SU-DHL-6 (cell line): Measurements from ENCODE around the gene CTF1.
A peak's percentile ranks its signal among the peaks of the same experiment; 100 is the strongest.

Experiments used
- H2AFZ ChIP-seq: fragments of 200-600 bp; sonication (generic); 2 replicates; pipeline ENCODE4 v1.6.1; 2014; ENCODE audit warnings: low read depth, mild to moderate bottlenecking, moderate library complexity, mixed read lengths, antibody characterized with exemption, low read length; ENCODE audit not compliant: severe bottlenecking
- H3F3A ChIP-seq: fragments of 200-600 bp; shearing (Covaris generic); 2 replicates; pipeline ENCODE4 v1.6.0; 2016; ENCODE audit warnings: antibody characterized with exemption, mild to moderate bottlenecking; ENCODE audit not compliant: insufficient read depth
- H3K27ac ChIP-seq: fragments of 200-600 bp; sonication (generic); 2 replicates; pipeline ENCODE4 v1.5.1; 2016; ENCODE audit warnings: low read depth, mild to moderate bottlenecking, low read length, moderate library complexity, mixed read lengths
- H3K27me3 ChIP-seq: fragments of 200-600 bp; sonication (generic), shearing (Covaris generic); 2 replicates; pipeline ENCODE4 v1.6.0; 2014; ENCODE audit warnings: mild to moderate bottlenecking, low read length
- H3K36me3 ChIP-seq: fragments of 200-600 bp; sonication (generic); 2 replicates; pipeline ENCODE4 v1.6.1; 2014; ENCODE audit warnings: mild to moderate bottlenecking, low read length, mixed read lengths
- H3K4me2 ChIP-seq: fragments of 300-600, 200-600 bp; shearing (Covaris generic), sonication (generic); 2 replicates; pipeline ENCODE4 v1.6.0; 2014; ENCODE audit warnings: low read length, low read depth, mild to moderate bottlenecking; ENCODE audit not compliant: poor library complexity, severe bottlenecking
- H3K4me3 ChIP-seq: fragments of 200-600 bp; sonication (generic); 2 replicates; pipeline ENCODE4 v1.5.1; 2014; ENCODE audit warnings: antibody characterized with exemption, low read length, mild to moderate bottlenecking, mixed read lengths; ENCODE audit not compliant: insufficient read depth, poor library complexity, severe bottlenecking
- H3K79me2 ChIP-seq: fragments of 200-600 bp; sonication (generic); 2 replicates; pipeline ENCODE4 v1.6.1; 2014; ENCODE audit warnings: mild to moderate bottlenecking, low read length, moderate library complexity; ENCODE audit not compliant: insufficient read depth
- H3K9ac ChIP-seq: fragments of 200-600 bp; sonication (generic); 2 replicates; pipeline ENCODE4 v1.7.0; 2014; ENCODE audit warnings: mild to moderate bottlenecking, low read length
- H3K9me2 ChIP-seq: fragments of 200-600 bp; sonication (generic); replicated peaks from 2 replicates; pipeline ENCODE4 v1.6.1; 2014; ENCODE audit warnings: low read length; ENCODE audit not compliant: insufficient read depth
- H3K9me3 ChIP-seq: fragments of 200-600 bp; sonication (generic); 2 replicates; pipeline ENCODE4 v1.6.1; 2014; ENCODE audit warnings: low read length, mixed read lengths; ENCODE audit not compliant: insufficient read depth
- H4K20me1 ChIP-seq: fragments of 200-600 bp; sonication (generic); 2 replicates; pipeline ENCODE4 v1.6.1; 2014; ENCODE audit warnings: low read depth, mild to moderate bottlenecking, antibody characterized with exemption, low read length, moderate library complexity, mixed read lengths
- CTCF ChIP-seq: fragments of 200-600 bp; sonication (generic); IDR thresholded peaks from one replicate; pipeline ENCODE4 v1.5.1; 2017; ENCODE audit warnings: antibody characterized with exemption, mild to moderate bottlenecking, low read length, moderate library complexity; ENCODE audit not compliant: insufficient read depth, poor library complexity, severe bottlenecking
- EZH2phosphoT487 ChIP-seq: fragments of 200-600 bp; sonication (generic), shearing (Covaris generic); conservative IDR thresholded peaks from 2 replicates; pipeline ENCODE4 v1.6.1; 2018; ENCODE audit warnings: mild to moderate bottlenecking, antibody characterized with exemption, low read length, moderate library complexity, mixed read lengths

Gene CTF1

DNA sequence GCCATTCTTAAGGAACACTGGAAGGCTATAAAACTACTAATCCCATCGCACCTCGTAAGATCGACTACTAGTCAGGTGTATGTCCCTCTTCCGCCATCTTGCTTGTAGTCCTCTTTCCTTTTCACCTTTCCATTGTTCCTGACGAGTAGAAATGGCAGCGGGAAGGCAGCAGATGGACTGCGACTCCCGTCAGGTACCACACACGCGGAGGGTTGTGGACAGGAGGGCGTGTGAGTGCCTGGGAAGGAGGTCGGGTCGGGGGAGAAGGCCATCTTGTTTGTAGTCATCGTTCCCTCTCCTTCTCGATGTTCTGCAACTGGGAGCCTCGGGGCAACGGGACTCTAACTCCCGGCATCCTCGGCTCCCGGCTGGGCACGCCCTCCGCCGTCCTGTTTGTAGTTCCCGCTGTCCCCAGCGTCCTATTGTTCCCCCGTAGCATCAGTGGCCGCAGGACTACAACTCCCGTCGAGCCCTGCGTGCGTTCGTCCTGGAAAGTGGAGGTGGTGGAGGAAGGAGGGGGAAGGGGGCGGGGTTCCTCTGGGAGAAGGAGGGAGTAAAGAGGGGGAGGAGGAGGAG is 26.6 kb downstream of the CTF1 start:
- Histone ChIP-seq H3K27ac (peak overlapping the region; percentile 83), H3K36me3 (no peaks in the 10 kb centered on the region), H3K4me2 (peak overlapping the region; percentile 59), H3K9me3 (no peaks in the 10 kb centered on the region), H3K9ac (peak overlapping the region; percentile 66), H3F3A (0 out of 2 replicates have a peak, but pooled peaks cover 3% of the 10 kb centered on the region), H3K9me2 (no peaks in the 10 kb centered on the region), H2AFZ (peak overlapping the region; percentile 54), H3K27me3 (no peaks in the 10 kb centered on the region), H4K20me1 (no peaks in the 10 kb centered on the region), H3K79me2 (no peaks in the 10 kb centered on the region), H3K4me3 (peak overlapping the region; percentile 60)
- no peak for TF ChIP-seq EZH2phosphoT487

DNA sequence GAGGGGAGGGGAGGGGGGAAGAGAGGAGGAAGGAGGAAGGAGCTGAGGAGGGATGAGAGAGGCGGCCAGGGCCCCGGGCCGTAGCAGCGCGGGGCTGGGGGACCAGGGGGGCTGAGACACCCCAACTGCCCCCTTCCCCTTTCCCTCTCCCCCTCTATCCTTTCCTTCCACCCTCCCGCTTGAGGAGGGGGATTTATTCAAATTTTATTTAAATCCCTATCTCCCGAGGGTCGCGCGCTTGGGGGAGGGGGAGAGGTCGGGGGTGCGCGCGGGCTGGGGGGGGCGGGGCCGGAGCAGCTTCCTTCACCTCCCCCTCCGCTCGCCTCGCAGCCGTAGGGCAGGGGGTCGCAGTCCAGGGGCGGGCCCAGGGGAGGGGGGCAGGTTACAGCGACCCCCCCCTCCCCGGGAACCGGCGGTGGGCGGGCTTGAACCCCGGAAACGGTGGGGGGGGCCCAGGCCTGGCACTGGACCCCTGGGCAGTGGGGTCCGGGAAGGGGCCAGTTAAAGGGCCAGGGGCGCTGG is 27.2 kb downstream of the CTF1 start, which contains the start of gene FBXL19:
TSS of gene FBXL19 (plus strand) at position 19 of the 522 bp plus-strand sequence. CDS start 2,183 bp downstream, outside the sequence.
- Histone ChIP-seq H3K4me3 (peak within 1 kb of the TSS; percentile 60), H3K79me2 (no peaks in the 10 kb centered on the region), H3K36me3 (no peaks in the 10 kb centered on the region), H3K9me2 (no peaks in the 10 kb centered on the region), H2AFZ (peak within 1 kb of the TSS; percentile 54), H3K4me2 (peak within 1 kb of the TSS; percentile 77), H3K27ac (peak within 1 kb of the TSS; percentile 83), H3F3A (0 out of 2 replicates have a peak, but pooled peaks cover 3% of the 10 kb centered on the region), H3K9ac (peak within 1 kb of the TSS; percentile 66), H3K9me3 (no peaks in the 10 kb centered on the region), H3K27me3 (no peaks in the 10 kb centered on the region), H4K20me1 (no peaks in the 10 kb centered on the region)
- TF ChIP-seq EZH2phosphoT487 (no peak), CTCF (no peak)

GRCh38 chr16:30924076-30924912 is 27.9 kb downstream of the CTF1 start:
- Histone ChIP-seq H3K27me3 (no peaks in the 10 kb centered on the region), H3F3A (0 out of 2 replicates have a peak, but pooled peaks cover 3% of the 10 kb centered on the region), H3K9me2 (no peaks in the 10 kb centered on the region), H2AFZ (no peak overlapping the region), H3K9ac (peak overlapping the region; percentile 66), H3K79me2 (no peaks in the 10 kb centered on the region), H3K4me2 (peak overlapping the region; percentile 59), H3K9me3 (no peaks in the 10 kb centered on the region), H3K4me3 (peak overlapping the region; percentile 60), H4K20me1 (no peaks in the 10 kb centered on the region), H3K36me3 (no peaks in the 10 kb centered on the region), H3K27ac (no peak overlapping the region)
- TF ChIP-seq CTCF (no peak), EZH2phosphoT487 (no peak)
